H1 (cell line): Measurements from ENCODE around the gene MOB1B. TPM values are rescaled to one million over a fixed set of nuclear protein-coding genes. Genes with fewer than 3 reads are reported as not detected.

Source experiments
- CTCF ChIA-PET: fragments of 300-600 bp; sonication (Branson Sonifier 250); formaldehyde crosslinking; loops from one replicate; lab custom pipeline; 2021; ENCODE audit not compliant: partially characterized antibody; lab: Charles Lee
- POLR2A ChIA-PET: fragments of 300-600 bp; sonication (Branson Sonifier 250); formaldehyde crosslinking; loops from one replicate; lab custom pipeline; 2021; ENCODE audit warnings: inconsistent platforms; ENCODE audit not compliant: partially characterized antibody; lab: Charles Lee
- DNase-seq, 2 experiments: peaks; one replicate each; pipeline versions ENCODE4 v3.0.0 to v3.0.0-alpha.2; 2010 to 2022; ENCODE audit warnings: low spot score in 2 of 2, low read depth in 1 of 2, mixed read lengths in 1 of 2
- FAIRE-seq: peaks from 2 replicates; lab custom pipeline; 2011; peaks lifted over from hg19 to GRCh38; lab: Jason Lieb, UNC
- H2AFZ ChIP-seq: 2 replicates; pipeline ENCODE4 v1.8.1; 2012; ENCODE audit warnings: low read length, inconsistent platforms
- H2AK5ac ChIP-seq: 2 replicates; pipeline ENCODE4 v1.6.1; 2013; ENCODE audit warnings: low read depth, low read length
- H2BK120ac ChIP-seq: replicated peaks from 2 replicates; pipeline ENCODE3; 2013; ENCODE audit warnings: low read depth, low read length, inconsistent platforms
- H2BK12ac ChIP-seq: 2 replicates; pipeline ENCODE4 v1.6.1; 2013; ENCODE audit warnings: low read depth, low read length
- H2BK15ac ChIP-seq: 2 replicates; pipeline ENCODE4 v1.6.1; 2013; ENCODE audit warnings: low read length
- H2BK20ac ChIP-seq: 2 replicates; pipeline ENCODE4 v1.6.1; 2013; ENCODE audit warnings: low read length
- H2BK5ac ChIP-seq: 2 replicates; pipeline ENCODE4 v1.6.1; 2013; ENCODE audit warnings: low read depth, low read length
- H3K14ac ChIP-seq: 2 replicates; pipeline ENCODE4 v1.6.1; 2013; ENCODE audit warnings: inconsistent platforms; ENCODE audit not compliant: insufficient read length
- H3K18ac ChIP-seq: 2 replicates; pipeline ENCODE4 v1.6.1; 2013; ENCODE audit warnings: low read length; ENCODE audit errors: extremely low read depth
- H3K23ac ChIP-seq: 2 replicates; pipeline ENCODE4 v1.6.1; 2013; ENCODE audit warnings: inconsistent platforms; ENCODE audit not compliant: insufficient read length
- H3K23me2 ChIP-seq: 2 replicates; pipeline ENCODE4 v1.6.1; 2013; ENCODE audit warnings: low read depth, low read length
- H3K27ac ChIP-seq: 2 replicates; pipeline ENCODE4 v1.6.1; 2011; ENCODE audit warnings: low read depth, low read length, inconsistent platforms
- H3K27me3 ChIP-seq, 4 experiments: replicated peaks in 1 of 4; 1 replicate in 1 of 4; 2 replicates in 3 of 4; pipeline versions ENCODE4 v1.6.1 to v1.8.1; 2011 to 2013; ENCODE audit warnings: low read length in 3 of 4, mild to moderate bottlenecking in 3 of 4, inconsistent platforms in 2 of 4, mixed read lengths in 2 of 4, moderate library complexity in 1 of 4; ENCODE audit not compliant: control insufficient read depth in 3 of 4, insufficient read depth in 3 of 4; ENCODE audit errors: extremely low read depth in 1 of 4
- H3K36me3 ChIP-seq, 4 experiments: 2 replicates each; pipeline versions ENCODE4 v1.6.1 to v1.8.1; 2011 to 2013; ENCODE audit warnings: mild to moderate bottlenecking in 4 of 4, low read length in 3 of 4, moderate library complexity in 2 of 4, control low read depth in 1 of 4, inconsistent platforms in 1 of 4; ENCODE audit not compliant: insufficient read depth in 4 of 4, control insufficient read depth in 2 of 4
- H3K4ac ChIP-seq: replicated peaks from 2 replicates; pipeline ENCODE3; 2013; ENCODE audit warnings: low read length, low read depth, mixed read lengths, inconsistent platforms; ENCODE audit not compliant: insufficient read length
- H3K4me1 ChIP-seq, 4 experiments: replicated peaks in 1 of 4; 1 replicate in 1 of 4; 2 replicates in 3 of 4; pipeline versions ENCODE4 v1.6.1 to v1.8.1; 2011 to 2013; ENCODE audit warnings: low read length in 3 of 4, inconsistent platforms in 2 of 4, mixed read lengths in 1 of 4; ENCODE audit not compliant: insufficient read depth in 4 of 4, control insufficient read depth in 3 of 4
- H3K4me2 ChIP-seq, 2 experiments: 2 replicates each; pipeline versions ENCODE4 v1.6.1 to v1.8.1; 2011 to 2013; ENCODE audit warnings: low read depth in 2 of 2, low read length in 2 of 2, control low read depth in 1 of 2, inconsistent platforms in 1 of 2, mild to moderate bottlenecking in 1 of 2; ENCODE audit not compliant: insufficient read depth in 1 of 2
- H3K4me3 ChIP-seq, 4 experiments: fragments of 200-600, 300-600 bp in 1 of 4; sonication (generic), shearing (Covaris generic), sonication (Bioruptor Twin) in 1 of 4; 2 replicates each; pipeline versions ENCODE4 v1.5.1 to v1.8.1; 2011 to 2016; ENCODE audit warnings: low read length in 4 of 4, low read depth in 3 of 4, control low read depth in 2 of 4, inconsistent platforms in 2 of 4, mild to moderate bottlenecking in 2 of 4, mixed read lengths in 1 of 4, moderate library complexity in 1 of 4; ENCODE audit not compliant: insufficient read depth in 2 of 4; ENCODE audit errors: extremely low read depth in 1 of 4
- H3K56ac ChIP-seq: replicated peaks from 2 replicates; pipeline ENCODE3; 2013; ENCODE audit warnings: low read depth, mild to moderate bottlenecking, mixed read lengths, low read length, inconsistent platforms; ENCODE audit not compliant: insufficient read length
- H3K79me1 ChIP-seq: 2 replicates; pipeline ENCODE4 v1.6.1; 2013; ENCODE audit warnings: low read depth, low read length, control low read depth
- H3K79me2 ChIP-seq, 2 experiments: 2 replicates each; pipeline versions ENCODE4 v1.6.1 to v1.8.1; 2012 to 2013; ENCODE audit warnings: low read length in 2 of 2, mild to moderate bottlenecking in 2 of 2, inconsistent platforms in 1 of 2; ENCODE audit not compliant: insufficient read depth in 2 of 2, control insufficient read depth in 1 of 2
- H3K9ac ChIP-seq, 4 experiments: replicated peaks in 1 of 4; 1 replicate in 1 of 4; 2 replicates in 3 of 4; pipeline versions ENCODE4 v1.6.1 to v1.8.1; 2011 to 2013; ENCODE audit warnings: low read depth in 3 of 4, low read length in 3 of 4, control low read depth in 2 of 4, mild to moderate bottlenecking in 2 of 4, moderate library complexity in 2 of 4, inconsistent platforms in 1 of 4; ENCODE audit errors: extremely low read depth in 1 of 4
- H3K9me3 ChIP-seq, 2 experiments: 2 replicates each; pipeline versions ENCODE4 v1.6.1 to v1.8.1; 2012 to 2013; ENCODE audit warnings: mild to moderate bottlenecking in 2 of 2, moderate library complexity in 2 of 2, control low read depth in 1 of 2, inconsistent platforms in 1 of 2, low read depth in 1 of 2, low read length in 1 of 2, mixed read lengths in 1 of 2; ENCODE audit not compliant: insufficient read depth in 2 of 2
- H4K20me1 ChIP-seq, 2 experiments: replicated peaks in 1 of 2; 2 replicates each; pipeline versions ENCODE3 to v1.8.1; 2011 to 2013; ENCODE audit warnings: inconsistent platforms in 2 of 2, low read length in 2 of 2, mild to moderate bottlenecking in 1 of 2; ENCODE audit not compliant: insufficient read depth in 2 of 2, control insufficient read depth in 1 of 2
- H4K5ac ChIP-seq: 2 replicates; pipeline ENCODE4 v1.6.1; 2013; ENCODE audit warnings: low read length, low read depth, mixed read lengths, inconsistent platforms; ENCODE audit not compliant: insufficient read length
- H4K8ac ChIP-seq: 2 replicates; pipeline ENCODE4 v1.8.0; 2013; ENCODE audit warnings: mild to moderate bottlenecking, moderate library complexity, low read length, inconsistent platforms; ENCODE audit not compliant: insufficient read depth; ENCODE audit errors: extremely low read depth
- H4K91ac ChIP-seq: replicated peaks from 2 replicates; pipeline ENCODE3; 2013; ENCODE audit warnings: low read length, mixed read lengths, inconsistent platforms; ENCODE audit not compliant: insufficient read length
- ASH2L ChIP-seq: fragments of 200-600, 300-600 bp; sonication (generic); IDR thresholded peaks from one replicate; pipeline ENCODE4 v1.7.1; 2017; ENCODE audit warnings: low read length
- BACH1 ChIP-seq: IDR thresholded peaks from 2 replicates; pipeline ENCODE4 v1.6.1; 2012; ENCODE audit warnings: low read length, improper control_type of control experiment
- CBX5 ChIP-seq: fragments of 300-800, 300-1000 bp; sonication (generic); IDR thresholded peaks from 2 replicates; pipeline ENCODE4 v1.7.1; 2016; ENCODE audit warnings: antibody characterized with exemption, low read length, low read depth
- CREB1 ChIP-seq: IDR thresholded peaks from 2 replicates; pipeline ENCODE4 v1.6.1; 2012; ENCODE audit warnings: inconsistent platforms
- EGR1 ChIP-seq: IDR thresholded peaks from 2 replicates; pipeline ENCODE4 v1.6.1; 2011; ENCODE audit warnings: low read depth, low read length, borderline replicate concordance
- JUND ChIP-seq: IDR thresholded peaks from 2 replicates; pipeline ENCODE4 v1.6.1; 2011; ENCODE audit warnings: mild to moderate bottlenecking, improper control_type of control experiment, low read length
- MAFK ChIP-seq: IDR thresholded peaks from 2 replicates; pipeline ENCODE4 v1.6.1; 2012; ENCODE audit warnings: low read depth, mild to moderate bottlenecking, improper control_type of control experiment, low read length
- POLR2AphosphoS5 ChIP-seq: IDR thresholded peaks from 2 replicates; pipeline ENCODE4 v1.6.1; 2011; ENCODE audit warnings: low read depth, low read length
- RBBP5 ChIP-seq: IDR thresholded peaks from 2 replicates; pipeline ENCODE4 v1.7.1; 2012; ENCODE audit warnings: low read depth, mild to moderate bottlenecking, inconsistent platforms, low read length, moderate library complexity, borderline replicate concordance
- SAP30 ChIP-seq: fragments of 300-600 bp; sonication (generic); IDR thresholded peaks from 2 replicates; pipeline ENCODE4 v1.7.1; 2012; ENCODE audit warnings: low read length, moderate library complexity, mild to moderate bottlenecking, inconsistent platforms; ENCODE audit not compliant: insufficient read depth, insufficient replicate concordance
- SRF ChIP-seq: IDR thresholded peaks from 2 replicates; pipeline ENCODE4 v1.6.1; 2011; ENCODE audit warnings: mild to moderate bottlenecking, low read depth, low read length, moderate library complexity
- YY1 ChIP-seq: IDR thresholded peaks from 2 replicates; pipeline ENCODE4 v1.6.1; 2011; ENCODE audit warnings: low read depth, mild to moderate bottlenecking, low read length
- ZNF274 ChIP-seq: IDR thresholded peaks from 2 replicates; pipeline ENCODE4 v1.7.0; 2012; ENCODE audit warnings: low read length, borderline replicate concordance; ENCODE audit errors: extremely low read depth
- WGBS, 2 experiments: shearing (Covaris generic) in 1 of 2; methylation state at CpG; one replicate each; pipeline versions ENCODE4 v1.1.6 to v1.1.7; 2013 to 2015; ENCODE audit warnings: low lambda C conversion rate in 2 of 2, mixed read lengths in 2 of 2, inconsistent platforms in 1 of 2, low coverage in 1 of 2, missing lambda C conversion rate in 1 of 2; ENCODE audit not compliant: insufficient replicate concordance in 2 of 2, insufficient coverage in 1 of 2, insufficient read length in 1 of 2; ENCODE audit errors: extremely low coverage in 1 of 2, missing lambda C conversion rate in 1 of 2; 5-methylcytosine and 5-hydroxymethylcytosine counted together
- polyA plus RNA-seq, 7 experiments: library from polyadenylated mRNA; depleted of rRNA in 3 of 7; stranded (reverse) in 5 of 7; unstranded in 2 of 7; fragments of >200 nt in 5 of 7; fragments of 200-250 nt in 2 of 7; gene quantifications; 1 replicate in 5 of 7; 2 replicates in 1 of 7; 4 replicates in 1 of 7; pipeline versions ENCODE4 v1.2.1 to v1.2.3, GENCODE V29; 2011 to 2013; ENCODE audit warnings: missing spikeins in 2 of 7, mixed read lengths in 2 of 7
- total RNA-seq: library from RNA; stranded (reverse); fragmentation: NEBNext Ultra II Directional; extraction: Animal tissue kit (Norgen Biotek cat#: 25700); gene quantifications from 2 replicates; pipeline ENCODE4 v1.2.1, GENCODE V29; 2021
- TF ChIP-seq, protein P1 (sequence below): IDR thresholded peaks from 2 replicates; pipeline ENCODE4 v1.6.1; 2012; ENCODE audit warnings: low read length, inconsistent platforms

Gene MOB1B
- total and polyA plus RNA-seq, 2 of the 8 experiments (the other 6 are each of a cell fraction or from before 2014, with no cell fraction given), result 3.8 to 33.5 TPM

DNA sequence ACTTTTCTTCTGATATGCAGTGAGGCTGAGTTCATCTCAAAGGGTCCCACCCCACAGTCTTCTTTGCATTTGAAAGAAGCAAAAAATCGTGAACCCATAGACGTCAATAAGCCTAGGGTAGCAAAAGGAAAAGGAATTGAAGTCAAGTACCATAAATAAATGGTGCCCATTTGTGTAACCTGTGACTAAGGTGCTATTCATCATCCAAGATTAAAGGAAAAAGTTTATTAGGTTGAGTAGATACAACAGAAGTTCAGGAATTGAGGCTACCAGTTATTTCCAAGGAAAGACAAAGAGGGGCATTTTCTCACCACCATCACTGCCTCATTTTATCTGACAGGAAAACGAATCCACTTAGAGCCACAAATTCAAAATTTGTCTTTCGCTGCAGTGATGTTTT, 43.7 kb upstream of the MOB1B start:
- H2BK12ac ChIP-seq, result no peak overlapping the region
- H4K5ac ChIP-seq, result no peak overlapping the region
- no peaks in the 10 kb centered on the region for H3K79me2 ChIP-seq
- H3K23me2 ChIP-seq, result no peaks in the 10 kb centered on the region
- no peak overlapping the region for H2BK5ac ChIP-seq
- no peak overlapping the region for H2AK5ac ChIP-seq
- H3K9me3 ChIP-seq, result no peaks in the 10 kb centered on the region
- H3K4me1 ChIP-seq, result 0 out of 7 replicates have a peak, but pooled peaks cover 0 to 2% (median 0%) of the 10 kb centered on the region in 4 experiments
- H4K8ac ChIP-seq, result no peak overlapping the region
- CTCF ChIA-PET, result interaction anchor here (1.0 kb wide), 1 partner anchor 206 kb away, joined by 3 read pairs; no protein-coding TSS in a partner anchor
- no peak overlapping the region for H2BK20ac ChIP-seq
- H4K91ac ChIP-seq, result no peak overlapping the region
- H3K27ac ChIP-seq, result no peak overlapping the region
- H3K79me1 ChIP-seq, result no peaks in the 10 kb centered on the region
- no peak overlapping the region for H3K18ac ChIP-seq
- H2BK120ac ChIP-seq, result no peak overlapping the region
- H2AFZ ChIP-seq, result no peak overlapping the region
- no peak overlapping the region for H3K14ac ChIP-seq
- POLR2A ChIA-PET, result interaction anchor here (0.7 to 1.4 kb wide), 3 partner anchors 12 to 41 kb away, joined by 3 read pairs; no protein-coding TSS in a partner anchor
- no peak overlapping the region for H3K9ac ChIP-seq
- H3K56ac ChIP-seq, result no peak overlapping the region
- no peaks in the 10 kb centered on the region for H4K20me1 ChIP-seq
- no peaks in the 10 kb centered on the region for H3K36me3 ChIP-seq
- H3K23ac ChIP-seq, result no peak overlapping the region
- DNase-seq, result no peak
- H3K4me3 ChIP-seq, result no peak overlapping the region
- H3K4me2 ChIP-seq, result no peak overlapping the region
- H3K27me3 ChIP-seq, result no peaks in the 10 kb centered on the region
- H2BK15ac ChIP-seq, result no peak overlapping the region
- 80% methylated on average over 4 of the region's 4 CpGs; no CpG with 5 or more reads in 1 of the 2 experiments for WGBS, 2 experiments
- no peak overlapping the region for H3K4ac ChIP-seq
- no peak for FAIRE-seq
- TF ChIP-seq, protein P1, sequence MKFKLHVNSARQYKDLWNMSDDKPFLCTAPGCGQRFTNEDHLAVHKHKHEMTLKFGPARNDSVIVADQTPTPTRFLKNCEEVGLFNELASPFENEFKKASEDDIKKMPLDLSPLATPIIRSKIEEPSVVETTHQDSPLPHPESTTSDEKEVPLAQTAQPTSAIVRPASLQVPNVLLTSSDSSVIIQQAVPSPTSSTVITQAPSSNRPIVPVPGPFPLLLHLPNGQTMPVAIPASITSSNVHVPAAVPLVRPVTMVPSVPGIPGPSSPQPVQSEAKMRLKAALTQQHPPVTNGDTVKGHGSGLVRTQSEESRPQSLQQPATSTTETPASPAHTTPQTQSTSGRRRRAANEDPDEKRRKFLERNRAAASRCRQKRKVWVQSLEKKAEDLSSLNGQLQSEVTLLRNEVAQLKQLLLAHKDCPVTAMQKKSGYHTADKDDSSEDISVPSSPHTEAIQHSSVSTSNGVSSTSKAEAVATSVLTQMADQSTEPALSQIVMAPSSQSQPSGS, result no peak
- no peak for TF ChIP-seq SRF
- TF ChIP-seq ZNF274, result no peak
- TF ChIP-seq JUND, result no peak
- TF ChIP-seq YY1, result no peak
- no peak for TF ChIP-seq CREB1
- no peak for TF ChIP-seq EGR1
- no peak for TF ChIP-seq SAP30
- TF ChIP-seq MAFK, result no peak
- TF ChIP-seq BACH1, result no peak
- no peak for TF ChIP-seq POLR2AphosphoS5
- TF ChIP-seq ASH2L, result no peak
- no peak for TF ChIP-seq RBBP5
- TF ChIP-seq CBX5, result no peak
